Measurements from ENCODE around the gene RGL3.
"Not testable (repeated sequence)": the region's sequence is repeated elsewhere in the genome, so short reads cannot be mapped to it uniquely, and the experiment has no call there.

Gene RGL3

DNA sequence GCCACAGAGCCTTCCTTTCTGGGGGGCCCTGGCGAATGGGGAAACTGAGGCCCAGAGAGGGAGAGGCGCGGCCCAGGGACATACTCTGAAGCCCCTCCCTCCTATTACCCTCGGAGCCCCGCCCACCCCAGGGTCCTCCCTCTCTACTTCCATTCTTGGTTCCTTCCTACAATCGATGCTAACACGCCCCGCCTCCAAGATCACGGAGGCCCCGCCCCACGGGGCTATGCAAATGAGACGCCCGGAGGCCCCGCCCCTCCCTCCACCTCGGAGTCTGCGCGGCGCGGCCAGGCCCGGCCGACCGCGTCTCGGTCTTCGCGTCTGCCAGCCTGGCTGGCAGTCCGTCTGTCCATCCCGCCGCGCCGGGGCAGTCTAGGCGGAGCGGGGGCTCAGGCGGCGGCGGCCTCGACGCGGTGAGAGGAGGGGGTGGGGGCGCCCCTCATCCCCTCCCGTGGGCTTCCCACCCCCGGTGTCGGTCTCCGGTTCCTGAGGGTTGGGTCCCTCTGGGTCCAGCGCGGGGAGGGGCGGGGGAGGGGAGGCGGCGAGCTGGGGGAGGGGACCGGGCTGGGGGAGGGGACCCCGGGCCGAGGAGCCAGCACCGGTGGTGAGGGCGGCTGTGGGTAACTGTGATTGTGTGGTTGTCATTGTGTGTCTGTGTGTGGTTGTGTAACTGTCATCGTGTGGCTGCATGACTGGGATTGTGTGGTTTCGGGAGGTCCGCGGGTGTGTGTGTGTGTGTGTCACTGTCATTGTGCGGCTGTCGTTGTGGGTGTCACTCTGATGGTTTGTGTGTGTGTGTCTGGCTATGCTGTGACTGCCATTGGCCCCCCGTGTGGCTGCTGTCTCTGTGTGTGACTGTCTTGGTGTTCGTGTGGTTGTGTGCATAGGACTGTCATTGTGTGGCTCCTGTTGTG lies 63.7 kb downstream of the RGL3 start, which contains the start of gene PLPPR2:
TSS of gene PLPPR2 (plus strand) at position 273 of the 914 bp plus-strand sequence. CDS start 2,242 bp downstream, outside the sequence.
- peak within 1 kb of the TSS; percentile 80 for H3K4me2 ChIP-seq (ENCODE audit: insufficient read depth, low read length, poor library complexity, severe bottlenecking)
- no peak within 1 kb of the TSS for H2BK120ac ChIP-seq (ENCODE audit: low read depth, low read length)
- peak within 1 kb of the TSS; percentile 73 for H3K23ac ChIP-seq (ENCODE audit: low read depth, low read length, poor library complexity)
- H3K18ac ChIP-seq (ENCODE audit: low read length) = peak within 1 kb of the TSS; percentile 97
- H3K14ac ChIP-seq (ENCODE audit: low read length) = peak within 1 kb of the TSS; percentile 1
- peaks cover 5 to 8% of the 10 kb centered on the region in 2 donors for H3K4me1 ChIP-seq (ENCODE audit: control insufficient read depth in 2 of 2, insufficient read depth in 1 of 2, low read depth in 1 of 2, low read length in 2 of 2)
- peak within 1 kb of the TSS; percentile 44 to 77 for H3K4me3 ChIP-seq (ENCODE audit: low read length in 2 of 2)
- H3K27ac ChIP-seq (replicated peaks; ENCODE audit: low read length) = no peak within 1 kb of the TSS
- peaks cover 0 to 8% (median 0%) of the 10 kb centered on the region in 3 experiments for H3K27me3 ChIP-seq (ENCODE audit: control insufficient read depth in 3 of 3, insufficient read depth in 3 of 3, low read depth in 1 of 3, low read length in 3 of 3)
- H3K9ac ChIP-seq (ENCODE audit: low read depth, low read length, poor library complexity) = peak within 1 kb of the TSS; percentile 85
- H2BK15ac ChIP-seq (ENCODE audit: low read length) = no peak within 1 kb of the TSS
- no peak within 1 kb of the TSS for H4K8ac ChIP-seq (ENCODE audit: low read depth, low read length)
- H2AK5ac ChIP-seq (ENCODE audit: low read depth, low read length) = peak within 1 kb of the TSS; percentile 84
- no CpG with 5 or more reads among the region's 62 CpGs for WGBS, 2 donors (ENCODE audit: extremely low coverage in 2 of 2, insufficient read length in 2 of 2, insufficient replicate concordance in 1 of 2)
- no peaks in the 10 kb centered on the region for H3K9me3 ChIP-seq (replicated peaks in 1 of 2; ENCODE audit: control insufficient read depth in 2 of 2, insufficient read depth in 1 of 2, low read depth in 1 of 2, low read length in 2 of 2)
- no peak within 1 kb of the TSS for H3K4ac ChIP-seq (ENCODE audit: low read length)
- H3K36me3 ChIP-seq (replicated peaks in 1 of 2; ENCODE audit: control insufficient read depth in 2 of 2, insufficient read depth in 2 of 2, low read length in 2 of 2) = no peaks in the 10 kb centered on the region
- H2AFZ ChIP-seq (ENCODE audit: low read length) = peak within 1 kb of the TSS; percentile 88
- DNase-seq (ENCODE audit: low spot score) = peak; percentile 86
- H4K91ac ChIP-seq (ENCODE audit: low read depth, low read length, poor library complexity) = no peak within 1 kb of the TSS
- H2BK5ac ChIP-seq (ENCODE audit: low read length) = no peak within 1 kb of the TSS
- no peaks in the 10 kb centered on the region for H3K79me1 ChIP-seq (ENCODE audit: low read depth, low read length)
- H2BK12ac ChIP-seq (ENCODE audit: low read length) = no peak within 1 kb of the TSS

DNA sequence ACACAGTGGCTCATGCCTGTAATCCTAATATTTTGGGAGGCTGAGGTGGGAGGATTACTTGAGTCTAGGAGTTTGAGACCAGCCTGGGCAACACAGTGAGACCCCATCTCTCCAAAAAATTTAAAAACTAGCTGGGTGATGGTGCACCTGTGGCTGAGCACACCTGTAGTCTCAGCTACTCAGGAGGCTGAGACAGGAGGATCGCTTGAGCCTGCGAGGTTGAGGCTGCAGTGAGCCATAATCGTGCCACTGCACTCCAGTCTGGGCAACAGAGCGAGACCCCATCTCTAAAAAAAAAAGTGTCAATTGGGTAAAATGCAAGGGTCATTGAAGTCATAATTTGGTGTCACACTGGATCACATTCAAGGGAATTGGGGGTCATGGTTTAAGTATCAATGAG lies 65.0 kb downstream of the RGL3 start:
- H3K27me3 ChIP-seq (ENCODE audit: control insufficient read depth in 3 of 3, insufficient read depth in 3 of 3, low read depth in 1 of 3, low read length in 3 of 3); H2AK5ac ChIP-seq (ENCODE audit: low read depth, low read length); H4K91ac ChIP-seq (ENCODE audit: low read depth, low read length, poor library complexity); H3K27ac ChIP-seq (replicated peaks; ENCODE audit: low read length); H2AFZ ChIP-seq (ENCODE audit: low read length); H3K4me3 ChIP-seq (ENCODE audit: low read length in 2 of 2); H3K4ac ChIP-seq (ENCODE audit: low read length); DNase-seq (ENCODE audit: low spot score); H3K79me1 ChIP-seq (ENCODE audit: low read depth, low read length); H2BK5ac ChIP-seq (ENCODE audit: low read length); H3K9me3 ChIP-seq (replicated peaks in 1 of 2; ENCODE audit: control insufficient read depth in 2 of 2, insufficient read depth in 1 of 2, low read depth in 1 of 2, low read length in 2 of 2); H2BK15ac ChIP-seq (ENCODE audit: low read length); H3K36me3 ChIP-seq (replicated peaks in 1 of 2; ENCODE audit: control insufficient read depth in 2 of 2, insufficient read depth in 2 of 2, low read length in 2 of 2); H3K23ac ChIP-seq (ENCODE audit: low read depth, low read length, poor library complexity); H2BK120ac ChIP-seq (ENCODE audit: low read depth, low read length); H3K18ac ChIP-seq (ENCODE audit: low read length); H3K14ac ChIP-seq (ENCODE audit: low read length); H2BK12ac ChIP-seq (ENCODE audit: low read length); H3K4me1 ChIP-seq (ENCODE audit: control insufficient read depth in 2 of 2, insufficient read depth in 1 of 2, low read depth in 1 of 2, low read length in 2 of 2); H3K9ac ChIP-seq (ENCODE audit: low read depth, low read length, poor library complexity); H4K8ac ChIP-seq (ENCODE audit: low read depth, low read length); H3K4me2 ChIP-seq (ENCODE audit: insufficient read depth, low read length, poor library complexity, severe bottlenecking): not testable (repeated sequence)
- no CpG with 5 or more reads among the region's 4 CpGs for WGBS, 2 donors (ENCODE audit: extremely low coverage in 2 of 2, insufficient read length in 2 of 2, insufficient replicate concordance in 1 of 2)

DNA sequence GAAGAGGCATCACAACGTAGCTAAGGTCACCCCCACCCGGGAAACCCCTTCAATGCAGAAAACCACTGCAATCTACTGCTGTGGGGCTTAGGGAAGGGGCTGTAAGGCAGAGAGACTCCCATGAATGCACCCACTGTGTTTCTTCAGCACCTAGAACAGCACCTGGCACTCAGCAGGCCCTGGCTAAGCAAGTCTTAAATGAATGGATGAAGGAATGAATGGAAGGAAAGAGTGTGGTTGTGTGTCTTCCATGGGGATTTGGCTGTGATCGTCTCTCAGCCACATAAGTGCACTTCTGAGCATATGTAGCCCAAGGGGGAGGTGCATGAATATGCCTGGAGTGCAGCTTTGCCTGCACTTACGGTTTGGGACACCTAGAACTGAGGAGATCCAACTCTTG lies 69.9 kb downstream of the RGL3 start:
- H2AFZ ChIP-seq (ENCODE audit: low read length) = no peak overlapping the region
- H4K8ac ChIP-seq (ENCODE audit: low read depth, low read length) = no peak overlapping the region
- H3K27me3 ChIP-seq (ENCODE audit: control insufficient read depth in 3 of 3, insufficient read depth in 3 of 3, low read depth in 1 of 3, low read length in 3 of 3) = no peaks in the 10 kb centered on the region
- no peak overlapping the region for H2BK5ac ChIP-seq (ENCODE audit: low read length)
- H3K79me1 ChIP-seq (ENCODE audit: low read depth, low read length) = no peaks in the 10 kb centered on the region
- no peak overlapping the region for H3K18ac ChIP-seq (ENCODE audit: low read length)
- H4K91ac ChIP-seq (ENCODE audit: low read depth, low read length, poor library complexity) = no peak overlapping the region
- no peak overlapping the region for H2BK120ac ChIP-seq (ENCODE audit: low read depth, low read length)
- peak overlapping the region; percentile 63 for H2AK5ac ChIP-seq (ENCODE audit: low read depth, low read length)
- no peak overlapping the region for H3K14ac ChIP-seq (ENCODE audit: low read length)
- no peak overlapping the region for H3K27ac ChIP-seq (replicated peaks; ENCODE audit: low read length)
- WGBS, 2 donors (ENCODE audit: extremely low coverage in 2 of 2, insufficient read length in 2 of 2, insufficient replicate concordance in 1 of 2) = no CpG with 5 or more reads among the region's 4 CpGs
- H3K4me2 ChIP-seq (ENCODE audit: insufficient read depth, low read length, poor library complexity, severe bottlenecking) = no peak overlapping the region
- H3K9ac ChIP-seq (ENCODE audit: low read depth, low read length, poor library complexity) = no peak overlapping the region
- no peak for DNase-seq (ENCODE audit: low spot score)
- peaks cover 8 to 12% of the 10 kb centered on the region in 2 donors for H3K9me3 ChIP-seq (replicated peaks in 1 of 2; ENCODE audit: control insufficient read depth in 2 of 2, insufficient read depth in 1 of 2, low read depth in 1 of 2, low read length in 2 of 2)
- H3K4me3 ChIP-seq (ENCODE audit: low read length in 2 of 2) = no peak overlapping the region
- peaks cover 0 to 2% of the 10 kb centered on the region in 2 donors for H3K36me3 ChIP-seq (replicated peaks in 1 of 2; ENCODE audit: control insufficient read depth in 2 of 2, insufficient read depth in 2 of 2, low read length in 2 of 2)
- H2BK15ac ChIP-seq (ENCODE audit: low read length) = no peak overlapping the region
- H2BK12ac ChIP-seq (ENCODE audit: low read length) = no peak overlapping the region
- peak overlapping the region; percentile 31 for H3K23ac ChIP-seq (ENCODE audit: low read depth, low read length, poor library complexity)
- no peak overlapping the region for H3K4ac ChIP-seq (ENCODE audit: low read length)
- H3K4me1 ChIP-seq (ENCODE audit: control insufficient read depth in 2 of 2, insufficient read depth in 1 of 2, low read depth in 1 of 2, low read length in 2 of 2) = peaks cover 8 to 13% of the 10 kb centered on the region in 2 donors

DNA sequence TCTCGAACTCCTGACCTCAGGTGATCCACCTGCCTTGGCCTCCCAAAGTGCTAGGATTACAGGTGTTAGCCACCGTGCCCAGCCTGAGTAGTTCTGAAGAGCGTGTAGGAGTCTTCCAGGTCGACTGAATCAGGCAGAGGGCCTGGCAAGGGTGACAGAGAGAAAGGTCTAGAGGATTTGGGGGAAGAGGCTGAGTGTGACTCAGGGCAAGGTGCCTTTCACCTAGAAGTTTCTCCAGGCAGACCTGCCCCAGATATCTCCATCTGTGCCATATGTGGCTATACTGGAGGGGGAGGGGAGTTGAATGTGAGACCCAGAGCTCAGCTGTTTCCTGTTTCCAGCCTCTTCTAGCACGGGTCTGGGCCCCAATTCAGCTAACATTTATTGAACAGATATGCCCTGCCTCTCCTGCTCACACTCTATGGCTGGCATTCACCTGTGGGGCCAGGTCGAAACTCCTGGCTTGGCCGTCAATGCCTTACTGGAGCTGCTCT lies 71.5 kb downstream of the RGL3 start:
- no peak overlapping the region for H3K23ac ChIP-seq (ENCODE audit: low read depth, low read length, poor library complexity)
- no peak overlapping the region for H2AK5ac ChIP-seq (ENCODE audit: low read depth, low read length)
- H4K8ac ChIP-seq (ENCODE audit: low read depth, low read length) = no peak overlapping the region
- H3K14ac ChIP-seq (ENCODE audit: low read length) = no peak overlapping the region
- H3K4me2 ChIP-seq (ENCODE audit: insufficient read depth, low read length, poor library complexity, severe bottlenecking) = no peak overlapping the region
- H3K27ac ChIP-seq (replicated peaks; ENCODE audit: low read length) = no peak overlapping the region
- H2BK120ac ChIP-seq (ENCODE audit: low read depth, low read length) = no peak overlapping the region
- WGBS, 2 donors (ENCODE audit: extremely low coverage in 2 of 2, insufficient read length in 2 of 2, insufficient replicate concordance in 1 of 2) = no CpG with 5 or more reads among the region's 7 CpGs
- no peak overlapping the region for H3K9ac ChIP-seq (ENCODE audit: low read depth, low read length, poor library complexity)
- no peak overlapping the region for H2AFZ ChIP-seq (ENCODE audit: low read length)
- no peak for DNase-seq (ENCODE audit: low spot score)
- no peak overlapping the region for H4K91ac ChIP-seq (ENCODE audit: low read depth, low read length, poor library complexity)
- H3K4me3 ChIP-seq (ENCODE audit: low read length in 2 of 2) = no peak overlapping the region
- H2BK5ac ChIP-seq (ENCODE audit: low read length) = no peak overlapping the region
- H3K36me3 ChIP-seq (replicated peaks in 1 of 2; ENCODE audit: control insufficient read depth in 2 of 2, insufficient read depth in 2 of 2, low read length in 2 of 2) = peaks cover 0 to 2% of the 10 kb centered on the region in 2 donors
- peaks cover 8 to 13% of the 10 kb centered on the region in 2 donors for H3K4me1 ChIP-seq (ENCODE audit: control insufficient read depth in 2 of 2, insufficient read depth in 1 of 2, low read depth in 1 of 2, low read length in 2 of 2)
- peaks cover 8 to 12% of the 10 kb centered on the region in 2 donors for H3K9me3 ChIP-seq (replicated peaks in 1 of 2; ENCODE audit: control insufficient read depth in 2 of 2, insufficient read depth in 1 of 2, low read depth in 1 of 2, low read length in 2 of 2)
- no peak overlapping the region for H3K4ac ChIP-seq (ENCODE audit: low read length)
- no peak overlapping the region for H2BK12ac ChIP-seq (ENCODE audit: low read length)
- H2BK15ac ChIP-seq (ENCODE audit: low read length) = no peak overlapping the region
- H3K18ac ChIP-seq (ENCODE audit: low read length) = no peak overlapping the region
- no peaks in the 10 kb centered on the region for H3K79me1 ChIP-seq (ENCODE audit: low read depth, low read length)
- no peaks in the 10 kb centered on the region for H3K27me3 ChIP-seq (ENCODE audit: control insufficient read depth in 3 of 3, insufficient read depth in 3 of 3, low read depth in 1 of 3, low read length in 3 of 3)

Data from neuronal stem cell (in vitro differentiated cells).